K562 (cell line): ENCODE results near the gene TNIK. TPM values are rescaled to one million over a fixed set of nuclear protein-coding genes. Genes with fewer than 3 reads are reported as not detected.
A peak's percentile ranks its signal among the peaks of the same experiment; 100 is the strongest.

ENCODE experiments used
- CBX5 ChIP-seq: IDR thresholded peaks from 2 replicates; pipeline ENCODE4 v1.6.1; 2014; ENCODE audit warnings: low read depth, borderline replicate concordance
- CC2D1A ChIP-seq: fragments of 450-650 bp; IDR thresholded peaks from 2 replicates; pipeline ENCODE4 v1.6.1; 2017; ENCODE audit warnings: mild to moderate bottlenecking
- CCAR2 ChIP-seq: fragments of 200-400 bp; formaldehyde crosslinking; IDR thresholded peaks from 2 replicates; pipeline ENCODE4 v1.6.1; 2017; ENCODE audit warnings: mild to moderate bottlenecking, low read depth, low read length
- FOXP1 ChIP-seq: sonication (generic); formaldehyde crosslinking; IDR thresholded peaks from 2 replicates; pipeline ENCODE4 v1.8.0; 2022; ENCODE audit warnings: mild to moderate bottlenecking, missing genetic modification reagents
- GMEB1 ChIP-seq: fragments of 250-450 bp; sonication (Bioruptor Pico); IDR thresholded peaks from 2 replicates; pipeline ENCODE4 v1.4.0; 2020; ENCODE audit warnings: mild to moderate bottlenecking
- JUN ChIP-seq, 2 experiments: sonication (generic) in 1 of 2; formaldehyde crosslinking in 1 of 2; IDR thresholded peaks; 2 replicates each; pipeline versions ENCODE4 v1.6.1 to v1.8.0; 2012 to 2022; ENCODE audit warnings: borderline replicate concordance in 2 of 2, mild to moderate bottlenecking in 2 of 2, improper control_type of control experiment in 1 of 2, low read depth in 1 of 2, low read length in 1 of 2, missing genetic modification reagents in 1 of 2
- LEF1 ChIP-seq: fragments of 450-650 bp; IDR thresholded peaks from 2 replicates; pipeline ENCODE4 v1.6.1; 2016; ENCODE audit warnings: mild to moderate bottlenecking
- MAX ChIP-seq: sonication (generic); formaldehyde crosslinking; IDR thresholded peaks from 2 replicates; pipeline ENCODE4 v1.9.0; 2022; ENCODE audit warnings: mild to moderate bottlenecking, missing genetic modification reagents
- NR0B1 ChIP-seq: fragments of 450-650 bp; IDR thresholded peaks from one replicate; pipeline ENCODE4 v1.6.1; 2018; ENCODE audit warnings: mild to moderate bottlenecking, moderate library complexity; ENCODE audit not compliant: partially characterized antibody
- PML ChIP-seq: IDR thresholded peaks from 2 replicates; pipeline ENCODE4 v1.6.1; 2012; ENCODE audit warnings: low read length, inconsistent platforms
- RAD21 ChIP-seq, 2 experiments: fragments of 250-450 bp in 1 of 2; fragments of 450-650 bp in 1 of 2; sonication (Bioruptor Pico) in 1 of 2; formaldehyde crosslinking in 1 of 2; IDR thresholded peaks in 1 of 2; conservative IDR thresholded peaks in 1 of 2; 2 replicates each; pipeline versions ENCODE4 v1.4.0 to v1.8.0; 2020 to 2022; ENCODE audit warnings: mild to moderate bottlenecking in 2 of 2, moderate library complexity in 1 of 2
- SAFB ChIP-seq: fragments of 200-400 bp; formaldehyde crosslinking; IDR thresholded peaks from 2 replicates; pipeline ENCODE4 v1.6.1; 2017; ENCODE audit warnings: low read depth, low read length, borderline replicate concordance
- SIN3A ChIP-seq, 2 experiments: fragments of 150-350 bp in 1 of 2; IDR thresholded peaks; 2 replicates each; pipeline ENCODE4 v1.6.1; 2011 to 2016; ENCODE audit warnings: borderline replicate concordance in 2 of 2, low read depth in 2 of 2, low read length in 2 of 2, mild to moderate bottlenecking in 2 of 2, moderate library complexity in 2 of 2; ENCODE audit not compliant: control insufficient read depth in 1 of 2
- SREBF1 ChIP-seq: fragments of 150-350 bp; IDR thresholded peaks from 2 replicates; pipeline ENCODE4 v1.6.1; 2014; ENCODE audit warnings: antibody characterized with exemption, low read depth, low read length, borderline replicate concordance
- TARDBP ChIP-seq: fragments of 450-650 bp; IDR thresholded peaks from 2 replicates; pipeline ENCODE4 v1.6.1; 2016
- TBL1XR1 ChIP-seq, 2 experiments: IDR thresholded peaks; 2 replicates each; pipeline ENCODE4 v1.6.1; 2012; ENCODE audit warnings: improper control_type of control experiment in 2 of 2, low read length in 2 of 2, mild to moderate bottlenecking in 1 of 2
- U2AF1 ChIP-seq: fragments of 200-400 bp; formaldehyde crosslinking; optimal IDR thresholded peaks from 2 replicates; pipeline ENCODE3; 2017; ENCODE audit warnings: mild to moderate bottlenecking, low read depth, low read length, moderate library complexity
- VEZF1 ChIP-seq: fragments of 200-800 bp; sonication (Bioruptor generic); IDR thresholded peaks from 2 replicates; pipeline ENCODE4 v1.6.1; 2017; ENCODE audit warnings: missing genetic modification characterization, missing compliant biosample characterization
- ZFP1 ChIP-seq: fragments of 450-650 bp; formaldehyde crosslinking; IDR thresholded peaks from 2 replicates; pipeline ENCODE4 v1.4.0; 2020; ENCODE audit warnings: mild to moderate bottlenecking, mixed read lengths
- polyA plus RNA-seq, 8 experiments: library from polyadenylated mRNA; depleted of rRNA in 4 of 8; stranded (reverse) in 5 of 8; unstranded in 3 of 8; fragments of >200 nt; fragmentation: Nextera tagmentation in 2 of 8; fragmentation: Illumina TruSeq in 1 of 8; extraction: Ambion mirVana in 2 of 8; extraction: Trizol in 1 of 8; gene quantifications; 2 replicates each; pipeline versions ENCODE4 v1.2.1 to v1.2.3, GENCODE V29; 2011 to 2014; ENCODE audit warnings: inconsistent platforms in 1 of 8, missing spikeins in 1 of 8
- total RNA-seq, 7 experiments: library from RNA; depleted of rRNA in 6 of 7; stranded (reverse); fragments of >200 nt in 6 of 7; fragmentation: Illumina TruSeq in 2 of 7; extraction: Trizol in 2 of 7; gene quantifications; 2 replicates each; pipeline versions ENCODE4 v1.2.1 to v1.2.3, GENCODE V29; 2011 to 2021; ENCODE audit warnings: low replicate concordance in 1 of 7

Gene TNIK
- total and polyA plus RNA-seq, 9 of the 15 experiments (the other 6 are each of a cell fraction or from before 2014, with no cell fraction given) = 6.6 to 39.0 (median 24.7) TPM

- 0 out of 2 replicates have a peak, but pooled peaks have one; percentile 3 for TF ChIP-seq GMEB1 (CRISPR knock-in tag)
- peak; percentile 89; the same call in 1 of the 2 replicates for TF ChIP-seq FOXP1 (CRISPR knock-in tag)
- no peak for TF ChIP-seq NR0B1
- TF ChIP-seq CC2D1A = peak; percentile 25; the same call in 1 of the 2 replicates
- no peak for TF ChIP-seq SREBF1
- peak; percentile 96 for TF ChIP-seq VEZF1 (CRISPR knock-in tag)
- TF ChIP-seq TBL1XR1 (IDR thresholded peaks at IDR 0.05; ENCODE audit: low read length in 2 of 2) = peak in 1 of 2 experiments; percentile 57; a peak in 1 of 4 replicates
- TF ChIP-seq MAX (CRISPR knock-in tag) = peak; percentile 77
- TF ChIP-seq U2AF1 = no peak
- peak; percentile 27 for TF ChIP-seq PML
- TF ChIP-seq SAFB = peak; percentile 61; the same call in 1 of the 2 replicates
- TF ChIP-seq TARDBP = peak; percentile 71; the same call in 1 of the 2 replicates
- TF ChIP-seq CBX5 = no peak
- TF ChIP-seq CCAR2 = no peak
- TF ChIP-seq SIN3A (IDR thresholded peaks at IDR 0.05; ENCODE audit: borderline replicate concordance in 2 of 2, control insufficient read depth in 1 of 2, low read depth in 2 of 2, low read length in 2 of 2) = peak in 1 of 2 experiments; percentile 37; a peak in 1 of 4 replicates
- TF ChIP-seq RAD21 (CRISPR knock-in tag; conservative IDR thresholded peaks at IDR 0.05 in 1 of 2, IDR thresholded peaks at IDR 0.05 in 1 of 2) = peak in 1 of 2 experiments; percentile 8; a peak in 2 of 4 replicates
- TF ChIP-seq JUN (IDR thresholded peaks at IDR 0.05; ENCODE audit: borderline replicate concordance, low read depth, low read length) = peak; percentile 45; the same call in 1 of the 2 replicates
- 0 out of 2 replicates have a peak, but pooled peaks have one; percentile 47 for TF ChIP-seq JUN (CRISPR knock-in tag; IDR thresholded peaks at IDR 0.05; ENCODE audit: borderline replicate concordance)
- peak; percentile 86 for TF ChIP-seq LEF1
- 0 out of 2 replicates have a peak, but pooled peaks have one; percentile 27 for TF ChIP-seq ZFP1 (CRISPR knock-in tag)
Observed at GRCh38 chr3:171459942-171460724, at the start of gene TNIK (continued).
